KMS-11 (cell line): ENCODE results near the gene ACOT12.

Experiments used
- H2AFZ ChIP-seq: fragments of 200-600 bp; sonication (generic); 2 replicates; pipeline ENCODE4 v1.6.1; 2016; ENCODE audit warnings: antibody characterized with exemption, mixed run types, low read depth
- H3K27ac ChIP-seq: fragments of 200-600 bp; sonication (generic); 2 replicates; pipeline ENCODE4 v1.6.1; 2016; ENCODE audit warnings: mild to moderate bottlenecking, mixed run types
- H3K27me3 ChIP-seq: fragments of 200-600 bp; sonication (generic); 2 replicates; pipeline ENCODE4 v1.6.1; 2017; ENCODE audit warnings: mild to moderate bottlenecking, low read depth, mixed run types, moderate library complexity; ENCODE audit not compliant: insufficient read depth
- H3K36me3 ChIP-seq: fragments of 200-600 bp; sonication (generic); 2 replicates; pipeline ENCODE4 v1.6.1; 2017; ENCODE audit warnings: mild to moderate bottlenecking, mixed run types; ENCODE audit not compliant: insufficient read depth
- H3K4me1 ChIP-seq: fragments of 200-600 bp; sonication (generic); 2 replicates; pipeline ENCODE4 v1.6.1; 2016; ENCODE audit warnings: mild to moderate bottlenecking, low read depth, mixed run types; ENCODE audit not compliant: poor library complexity, severe bottlenecking
- H3K4me2 ChIP-seq: fragments of 200-600 bp; sonication (generic); 2 replicates; pipeline ENCODE4 v1.7.0; 2016; ENCODE audit warnings: mild to moderate bottlenecking, mixed run types
- H3K4me3 ChIP-seq: fragments of 200-600 bp; sonication (generic); IDR thresholded peaks from 2 replicates; pipeline ENCODE4 v1.6.1; 2017; ENCODE audit warnings: low read depth, low read length, mixed read lengths; ENCODE audit not compliant: insufficient read depth
- H3K79me2 ChIP-seq: fragments of 200-600 bp; sonication (generic); 2 replicates; pipeline ENCODE4 v1.6.1; 2016; ENCODE audit warnings: low read depth, mixed run types; ENCODE audit not compliant: insufficient read depth
- H3K9ac ChIP-seq: fragments of 200-600 bp; sonication (generic); 2 replicates; pipeline ENCODE4 v1.6.1; 2016; ENCODE audit warnings: mild to moderate bottlenecking, mixed run types
- H4K20me1 ChIP-seq: fragments of 200-600 bp; sonication (generic); 2 replicates; pipeline ENCODE4 v1.6.1; 2016; ENCODE audit warnings: mild to moderate bottlenecking, mixed run types; ENCODE audit not compliant: insufficient read depth
- CTCF ChIP-seq: fragments of 200-600 bp; sonication (generic); conservative IDR thresholded peaks from 2 replicates; pipeline ENCODE4 v1.6.1; 2017; ENCODE audit warnings: low read depth, mild to moderate bottlenecking, antibody characterized with exemption, low read length, moderate library complexity, mixed read lengths

The ACOT12 gene

GRCh38 chr5:81286059-81286617, 107.8 kb downstream of the ACOT12 start:
- no peaks in the 10 kb centered on the region for H3K27me3 ChIP-seq
- no peak overlapping the region for H3K4me2 ChIP-seq
- no peak overlapping the region for H3K9ac ChIP-seq
- no peak for TF ChIP-seq CTCF
- no peak overlapping the region for H3K4me3 ChIP-seq
- H3K4me1 ChIP-seq, result no peaks in the 10 kb centered on the region
- H2AFZ ChIP-seq, result no peak overlapping the region
- no peaks in the 10 kb centered on the region for H3K79me2 ChIP-seq
- no peak overlapping the region for H3K27ac ChIP-seq
- no peaks in the 10 kb centered on the region for H4K20me1 ChIP-seq
- H3K36me3 ChIP-seq, result no peaks in the 10 kb centered on the region

GRCh38 chr5:81283976-81284375, 110.0 kb downstream of the ACOT12 start:
- no peak overlapping the region for H3K27ac ChIP-seq
- no peaks in the 10 kb centered on the region for H3K36me3 ChIP-seq
- no peak overlapping the region for H3K4me2 ChIP-seq
- no peak overlapping the region for H3K9ac ChIP-seq
- no peaks in the 10 kb centered on the region for H3K4me1 ChIP-seq
- H3K27me3 ChIP-seq, result no peaks in the 10 kb centered on the region
- H2AFZ ChIP-seq, result no peak overlapping the region
- no peaks in the 10 kb centered on the region for H4K20me1 ChIP-seq
- no peaks in the 10 kb centered on the region for H3K79me2 ChIP-seq
- TF ChIP-seq CTCF, result no peak
- H3K4me3 ChIP-seq, result no peak overlapping the region
